CD4-positive, alpha-beta T cell treated with Interferon gamma for 1 hour (primary cell): ENCODE results near the gene CX3CR1.

Experiments
- DNase-seq: peaks from one replicate; pipeline ENCODE4 v3.0.0-alpha.2; 2020

The CX3CR1 gene

DNA sequence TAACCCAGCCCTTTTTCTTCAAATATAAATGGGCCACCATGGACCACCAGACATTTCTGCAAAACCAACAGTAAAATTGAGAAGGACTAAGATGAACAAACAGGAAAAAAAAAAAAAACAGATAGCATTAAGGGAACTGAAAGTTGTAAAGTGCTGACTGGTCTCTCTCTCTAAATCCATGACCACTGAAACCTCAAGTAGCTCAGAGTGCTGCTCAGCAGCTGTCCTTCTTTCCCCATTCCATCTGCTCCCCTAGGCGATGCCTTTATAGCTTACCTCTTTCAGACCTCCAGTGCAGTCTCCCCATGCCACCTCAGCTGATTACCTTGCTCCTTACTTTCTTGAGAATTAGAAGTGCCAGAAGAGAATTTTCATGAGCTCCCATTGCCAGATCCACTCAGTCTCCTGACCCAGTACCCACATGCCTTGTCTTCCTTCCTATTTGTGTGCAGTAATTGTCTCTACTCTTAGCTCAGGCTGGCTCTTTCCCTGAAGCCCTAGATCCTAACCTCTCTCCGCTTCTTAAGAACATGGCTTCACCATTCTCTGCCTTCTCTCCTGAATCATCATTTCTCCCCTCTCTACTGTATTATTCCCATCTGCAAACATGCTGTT is 63.6 kb downstream of the CX3CR1 start:
- DNase-seq, result peak; percentile 26

DNA sequence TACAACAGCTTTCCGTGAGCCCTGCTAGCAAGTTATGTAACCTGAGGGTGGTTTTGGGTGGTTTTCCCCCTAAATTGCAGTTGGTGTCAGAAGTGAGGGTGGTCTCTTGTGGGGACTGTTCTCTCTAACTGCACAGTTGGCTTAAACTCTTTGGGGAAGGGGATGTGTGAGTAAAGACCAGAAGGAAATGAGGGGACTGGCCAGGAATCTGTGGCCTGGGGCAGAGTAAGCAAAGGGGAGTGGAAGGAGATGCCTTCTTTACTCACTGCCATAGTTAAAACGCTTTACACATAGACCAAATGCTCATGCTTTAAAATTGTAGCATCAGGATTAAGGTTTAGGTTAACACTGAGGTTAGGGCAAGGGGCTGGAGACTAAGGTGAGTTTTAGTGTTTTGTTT is 66.2 kb downstream of the CX3CR1 start:
- no peak for DNase-seq
